ENCODE results near the gene CPNE5. TPM values are rescaled to one million over a fixed set of nuclear protein-coding genes. Genes with fewer than 3 reads are reported as not detected.

The CPNE5 gene
- total and polyA plus RNA-seq, 2 of the 4 experiments (the other 2 are of a cell fraction), result 0.07 TPM; not detected in 1

GRCh38 chr6:36692220-36692619, 147.0 kb downstream of the CPNE5 start:
- dilution Hi-C loops (cut with HindIII; ENCODE audit: low sequenced_read_pairs, unreplicated experiment), result no loop called here

More at GRCh38 chr6:36692220-36692619, 147.0 kb downstream of the CPNE5 start:
- CTCF ChIA-PET, result interaction anchor here (1.2 kb wide), 1 partner anchor 77 kb away, joined by 5 read pairs; no protein-coding TSS in a partner anchor
- peaks cover 1% of the 10 kb centered on the region for H3K9me3 ChIP-seq (ENCODE audit: control insufficient read depth, insufficient read depth, low read length)
- peaks cover 4% of the 10 kb centered on the region; the same call in 1 of the 2 replicates for H3K36me3 ChIP-seq (ENCODE audit: control insufficient read depth, insufficient read depth, low read length)
- no peak overlapping the region for H4K91ac ChIP-seq (ENCODE audit: insufficient read depth, low read depth, low read length)
- no peak for TF ChIP-seq CHD1 (IDR thresholded peaks at IDR 0.05; ENCODE audit: low read depth, low read length)
- no peak for TF ChIP-seq RAD21 (IDR thresholded peaks at IDR 0.05; ENCODE audit: low read length)
- no peak for TF ChIP-seq MXI1 (IDR thresholded peaks at IDR 0.05; ENCODE audit: borderline replicate concordance, low read depth, low read length)
- no peak for TF ChIP-seq BHLHE40 (IDR thresholded peaks at IDR 0.05; ENCODE audit: low read depth, low read length)
- no peak for TF ChIP-seq MAFK (IDR thresholded peaks at IDR 0.05; ENCODE audit: low read depth, low read length)
- no peak for TF ChIP-seq FOS (IDR thresholded peaks at IDR 0.05; ENCODE audit: low read depth, low read length)
- TF ChIP-seq RFX5 (IDR thresholded peaks at IDR 0.05; ENCODE audit: low read depth, low read length), result no peak
- TF ChIP-seq POLR2A (IDR thresholded peaks at IDR 0.05; ENCODE audit: low read depth, low read length), result no peak
- TF ChIP-seq CEBPB (IDR thresholded peaks at IDR 0.05; ENCODE audit: low read depth, low read length), result no peak
- no peak for TF ChIP-seq CTCF (conservative IDR thresholded peaks at IDR 0.05; ENCODE audit: low read depth, low read length)
- no peak for TF ChIP-seq MAZ (IDR thresholded peaks at IDR 0.05; ENCODE audit: borderline replicate concordance, low read depth, low read length)
- no peak for TF ChIP-seq ELK1 (IDR thresholded peaks at IDR 0.05; ENCODE audit: borderline replicate concordance, low read depth, low read length)
- TF ChIP-seq NFE2L2 (IDR thresholded peaks at IDR 0.05; ENCODE audit: low read depth, low read length), result no peak
- no peaks in the 10 kb centered on the region for H3K4me1 ChIP-seq (ENCODE audit: control insufficient read depth, insufficient read depth, low read length)
- no peak overlapping the region for H3K18ac ChIP-seq (ENCODE audit: low read depth, low read length)
- no peaks in the 10 kb centered on the region for H3K79me1 ChIP-seq (ENCODE audit: low read depth in 1 of 2, low read length in 2 of 2)
- in situ Hi-C loops (cut with MboI; ENCODE audit: low sequenced_read_pairs) (no loop called here), intact Hi-C loops (cut with micrococcal nuclease) (no loop called here)
- H3K4me2 ChIP-seq (ENCODE audit: low read depth, low read length), result no peak overlapping the region
- DNase-seq, result no peak
- H4K8ac ChIP-seq (ENCODE audit: low read depth in 2 of 2, low read length in 2 of 2), result no peak overlapping the region
- no peak overlapping the region for H3K56ac ChIP-seq (ENCODE audit: extremely low read depth, insufficient read depth, low read length)
- WGBS, 2 experiments (ENCODE audit: extremely low coverage in 2 of 2, insufficient read length in 1 of 2), result no CpG with 5 or more reads among the region's 3 CpGs
- H2BK5ac ChIP-seq (ENCODE audit: low read depth, low read length, poor library complexity, severe bottlenecking), result no peak overlapping the region
- no peak overlapping the region for H2BK20ac ChIP-seq (ENCODE audit: low read depth, low read length)
- no peak overlapping the region for H3K23ac ChIP-seq (ENCODE audit: low read depth, low read length)
- no peak for ATAC-seq (ENCODE audit: low read depth)
- no peak overlapping the region for H3K14ac ChIP-seq (replicated peaks; ENCODE audit: low read depth, low read length)
- no peak overlapping the region for H4K5ac ChIP-seq (ENCODE audit: low read depth, low read length)
- no peak overlapping the region for H2AFZ ChIP-seq (replicated peaks; ENCODE audit: low read length, poor library complexity)
- no peak overlapping the region for H2AK5ac ChIP-seq (ENCODE audit: low read depth, low read length)
- H3K4ac ChIP-seq (ENCODE audit: low read depth, low read length), result no peak overlapping the region
- peaks cover under 1% of the 10 kb centered on the region for H3K27me3 ChIP-seq (ENCODE audit: control insufficient read depth, insufficient read depth, low read length)
- no peak overlapping the region for H2AK9ac ChIP-seq (replicated peaks; ENCODE audit: low read depth, low read length, poor library complexity)
- no peak overlapping the region for H3K4me3 ChIP-seq (ENCODE audit: insufficient read depth, low read depth, low read length)
- peaks cover 28% of the 10 kb centered on the region for H4K20me1 ChIP-seq (ENCODE audit: insufficient read depth, low read length)
- H3K9ac ChIP-seq (ENCODE audit: low read depth, low read length), result no peak overlapping the region
- POLR2A ChIA-PET (ENCODE audit: unreplicated experiment), result no interaction called here
- no peak overlapping the region for H2BK15ac ChIP-seq (ENCODE audit: low read depth, low read length)
- H3K9me1 ChIP-seq (ENCODE audit: insufficient read depth, low read length), result no peaks in the 10 kb centered on the region
- no TSS peak for BruUV-seq (replicated peaks)
- H2BK120ac ChIP-seq (ENCODE audit: low read depth, low read length), result no peak overlapping the region
- H3K27ac ChIP-seq (ENCODE audit: insufficient read depth, low read length), result no peak overlapping the region
